Vagina (tissue), 2 donors: ENCODE results near the gene ADPRM. TPM values are rescaled to one million over a fixed set of nuclear protein-coding genes. Genes with fewer than 3 reads are reported as not detected.
A peak's percentile ranks its signal among the peaks of the same experiment; 100 is the strongest.

Experiments used
- DNase-seq, 2 donors: peaks; one replicate each; pipeline ENCODE4 v3.0.0-alpha.2; 2017; ENCODE audit errors: extremely low spot score in 2 of 2
- H3K27ac ChIP-seq: fragments of 200-600 bp; sonication (generic); one replicate; pipeline ENCODE4 v1.5.1; 2019
- H3K27me3 ChIP-seq: fragments of 200-600 bp; sonication (generic); one replicate; pipeline ENCODE4 v1.5.1; 2019
- H3K36me3 ChIP-seq, 2 donors: fragments of 200-600 bp; sonication (generic); one replicate each; pipeline ENCODE4 v1.5.1; 2017 to 2019
- H3K4me1 ChIP-seq: fragments of 200-600 bp; sonication (generic); one replicate; pipeline ENCODE4 v1.5.1; 2019
- H3K4me3 ChIP-seq, 2 donors: fragments of 200-600 bp; sonication (generic); 1 replicate in 1 of 2; 2 replicates in 1 of 2; pipeline ENCODE4 v1.5.1; 2016 to 2019
- H3K9me3 ChIP-seq: fragments of 200-600 bp; sonication (generic); one replicate; pipeline ENCODE4 v1.5.1; 2019
- POLR2A ChIP-seq, 2 donors: fragments of 450-650 bp; IDR thresholded peaks; one replicate each; pipeline ENCODE4 v1.6.1; 2017; ENCODE audit warnings: antibody characterized with exemption in 2 of 2, mild to moderate bottlenecking in 2 of 2, moderate library complexity in 2 of 2
- POLR2AphosphoS5 ChIP-seq, 2 donors: sonication (generic); formaldehyde crosslinking; IDR thresholded peaks; one replicate each; pipeline ENCODE4 v1.9.0; 2017; ENCODE audit warnings: antibody characterized with exemption in 2 of 2, mild to moderate bottlenecking in 2 of 2, low read depth in 1 of 2; ENCODE audit not compliant: insufficient read depth in 1 of 2
- intact Hi-C: fragments of 100-400 bp; cut with DNase I; formaldehyde crosslinking; loops from one replicate; pipeline ENCODE4 v1.15.1; 2023
- total RNA-seq: library from RNA; depleted of rRNA; stranded (reverse); fragments of >200 nt; gene quantifications from one replicate; pipeline ENCODE4 v1.2.3, GENCODE V29; 2016
- TF ChIP-seq, protein P1 (sequence below), 3 experiments: fragments of 450-650 bp in 2 of 3; fragments of 200-600 bp in 1 of 3; sonication (generic) in 1 of 3; IDR thresholded peaks; one replicate each; pipeline ENCODE4 v1.5.1; 2017 to 2019; ENCODE audit warnings: antibody characterized with exemption in 3 of 3, mild to moderate bottlenecking in 2 of 3, moderate library complexity in 2 of 3

Gene ADPRM
- total RNA-seq, 1 donor from 2014 or later = 18.7 TPM

- Histone ChIP-seq H3K4me3 (no peak overlapping the region), H3K36me3 (no peaks in the 10 kb centered on the region), H3K9me3 (no peaks in the 10 kb centered on the region), H3K27ac (no peak overlapping the region), H3K27me3 (no peaks in the 10 kb centered on the region), H3K4me1 (peaks cover 24% of the 10 kb centered on the region)
- TF ChIP-seq POLR2AphosphoS5 (IDR thresholded peaks at IDR 0.05; ENCODE audit: insufficient read depth in 1 of 2, low read depth in 1 of 2) = no peak
- peak; percentile 67 to 75 for DNase-seq
- intact Hi-C loops = loop anchor here (5.0 kb wide), 1 partner anchor 112 kb away; no protein-coding TSS in a partner anchor
Measured at GRCh38 chr17:10735251-10735650, 37.9 kb downstream of the ADPRM start.

DNA sequence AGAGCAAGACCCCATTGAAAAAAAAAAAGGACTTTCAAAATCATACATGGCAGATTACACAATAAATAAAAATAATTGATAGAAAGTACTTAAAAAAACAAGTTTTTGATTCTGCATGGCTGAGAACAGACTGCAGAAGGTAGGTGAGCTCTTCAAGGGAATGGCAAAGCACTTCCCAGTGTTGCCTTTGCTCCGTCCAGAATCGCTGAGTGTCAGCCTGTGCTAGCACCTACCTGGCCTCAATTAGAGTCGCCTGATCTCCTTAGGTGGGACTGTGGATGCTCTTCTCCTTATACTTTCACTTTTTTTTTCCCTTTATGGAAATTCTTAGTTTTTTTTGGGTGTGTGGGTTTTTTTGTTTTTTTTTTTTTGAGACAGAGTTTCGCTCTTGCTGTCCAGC lies 38.4 kb downstream of the ADPRM start:
- Histone ChIP-seq H3K4me3 (no peak overlapping the region), H3K27me3 (no peaks in the 10 kb centered on the region), H3K27ac (no peak overlapping the region), H3K4me1 (peaks cover 18% of the 10 kb centered on the region), H3K36me3 (no peaks in the 10 kb centered on the region), H3K9me3 (no peaks in the 10 kb centered on the region)
- TF ChIP-seq POLR2AphosphoS5 (IDR thresholded peaks at IDR 0.05; ENCODE audit: insufficient read depth in 1 of 2, low read depth in 1 of 2) (no peak), POLR2A (IDR thresholded peaks at IDR 0.05) (no peak)
- TF ChIP-seq, protein P1, sequence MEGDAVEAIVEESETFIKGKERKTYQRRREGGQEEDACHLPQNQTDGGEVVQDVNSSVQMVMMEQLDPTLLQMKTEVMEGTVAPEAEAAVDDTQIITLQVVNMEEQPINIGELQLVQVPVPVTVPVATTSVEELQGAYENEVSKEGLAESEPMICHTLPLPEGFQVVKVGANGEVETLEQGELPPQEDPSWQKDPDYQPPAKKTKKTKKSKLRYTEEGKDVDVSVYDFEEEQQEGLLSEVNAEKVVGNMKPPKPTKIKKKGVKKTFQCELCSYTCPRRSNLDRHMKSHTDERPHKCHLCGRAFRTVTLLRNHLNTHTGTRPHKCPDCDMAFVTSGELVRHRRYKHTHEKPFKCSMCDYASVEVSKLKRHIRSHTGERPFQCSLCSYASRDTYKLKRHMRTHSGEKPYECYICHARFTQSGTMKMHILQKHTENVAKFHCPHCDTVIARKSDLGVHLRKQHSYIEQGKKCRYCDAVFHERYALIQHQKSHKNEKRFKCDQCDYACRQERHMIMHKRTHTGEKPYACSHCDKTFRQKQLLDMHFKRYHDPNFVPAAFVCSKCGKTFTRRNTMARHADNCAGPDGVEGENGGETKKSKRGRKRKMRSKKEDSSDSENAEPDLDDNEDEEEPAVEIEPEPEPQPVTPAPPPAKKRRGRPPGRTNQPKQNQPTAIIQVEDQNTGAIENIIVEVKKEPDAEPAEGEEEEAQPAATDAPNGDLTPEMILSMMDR (IDR thresholded peaks at IDR 0.05) = no peak
- intact Hi-C loops = loop anchor here (5.0 kb wide), 1 partner anchor 111 kb away; no protein-coding TSS in a partner anchor
- peak in 1 of 2 donors; percentile 60 for DNase-seq

DNA sequence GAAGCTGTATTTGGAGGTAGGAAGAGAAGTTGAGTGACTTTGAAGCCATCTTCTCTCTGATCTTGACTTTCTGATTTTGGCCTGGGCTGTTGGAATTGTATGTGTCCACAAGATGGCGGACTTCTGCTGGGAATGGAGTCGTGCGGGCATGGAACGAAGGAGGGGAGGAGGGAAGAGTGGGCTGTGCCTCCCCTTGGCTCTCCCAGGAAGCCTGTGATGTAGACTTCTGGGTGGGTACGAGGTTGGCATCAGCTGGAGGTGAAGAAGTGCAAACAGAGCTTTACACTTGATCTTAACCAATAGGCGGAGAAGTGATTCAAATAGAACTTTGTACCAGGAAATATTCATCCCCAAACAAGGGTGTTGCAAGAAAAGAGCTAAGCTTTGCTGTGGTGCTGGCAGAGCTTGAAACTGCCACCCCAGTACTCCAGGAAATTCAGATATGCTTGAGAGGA lies 39.8 kb downstream of the ADPRM start:
- intact Hi-C loops = loop anchor here (5.0 kb wide), 1 partner anchor 110 kb away; no protein-coding TSS in a partner anchor
- Histone ChIP-seq H3K4me3 (no peak overlapping the region), H3K9me3 (no peaks in the 10 kb centered on the region), H3K36me3 (no peaks in the 10 kb centered on the region), H3K4me1 (peaks cover 12% of the 10 kb centered on the region), H3K27me3 (no peaks in the 10 kb centered on the region), H3K27ac (no peak overlapping the region)
- TF ChIP-seq, protein P1 (IDR thresholded peaks at IDR 0.05) = peak; percentile 51 to 82 (median 69)
- TF ChIP-seq POLR2A (IDR thresholded peaks at IDR 0.05) (no peak), POLR2AphosphoS5 (IDR thresholded peaks at IDR 0.05; ENCODE audit: insufficient read depth in 1 of 2, low read depth in 1 of 2) (peak in 1 of 2 donors; percentile 18)
- DNase-seq = peak; percentile 88 to 90

- H3K27me3 ChIP-seq = no peaks in the 10 kb centered on the region
Measured at GRCh38 chr17:10737736-10738135, 40.3 kb downstream of the ADPRM start.

GRCh38 chr17:10738521-10739258 lies 41.3 kb downstream of the ADPRM start:
- H3K4me3 ChIP-seq = no peak overlapping the region
- H3K9me3 ChIP-seq = no peaks in the 10 kb centered on the region
- peak in 1 of 2 donors; percentile 83 for DNase-seq
- H3K4me1 ChIP-seq = peaks cover 19% of the 10 kb centered on the region
- H3K27me3 ChIP-seq = no peaks in the 10 kb centered on the region
- H3K27ac ChIP-seq = peak overlapping the region; percentile 36
- H3K36me3 ChIP-seq = no peaks in the 10 kb centered on the region
- TF ChIP-seq, protein P1 (IDR thresholded peaks at IDR 0.05) = no peak
- TF ChIP-seq POLR2AphosphoS5 (IDR thresholded peaks at IDR 0.05; ENCODE audit: insufficient read depth in 1 of 2, low read depth in 1 of 2) (no peak), POLR2A (IDR thresholded peaks at IDR 0.05) (no peak)
- intact Hi-C loops = loop anchor here (5.0 kb wide), 1 partner anchor 109 kb away; no protein-coding TSS in a partner anchor

More at GRCh38 chr17:10737736-10738135, 40.3 kb downstream of the ADPRM start:
- H3K27ac ChIP-seq = no peak overlapping the region
- peaks cover 12% of the 10 kb centered on the region for H3K4me1 ChIP-seq
- H3K4me3 ChIP-seq = no peak overlapping the region
- H3K36me3 ChIP-seq = no peaks in the 10 kb centered on the region
- peak in 1 of 2 donors; percentile 75 for DNase-seq
- intact Hi-C loops = loop anchor here (5.0 kb wide), 1 partner anchor 110 kb away; no protein-coding TSS in a partner anchor
- TF ChIP-seq POLR2A (IDR thresholded peaks at IDR 0.05) (no peak), POLR2AphosphoS5 (IDR thresholded peaks at IDR 0.05; ENCODE audit: insufficient read depth in 1 of 2, low read depth in 1 of 2) (no peak)
- TF ChIP-seq, protein P1 (IDR thresholded peaks at IDR 0.05) = no peak
- no peaks in the 10 kb centered on the region for H3K9me3 ChIP-seq
